HFF-Myc (cell line): ENCODE data around the gene ZNF26.

Source experiments
- DNase-seq: peaks from one replicate; pipeline ENCODE4 v3.0.0-alpha.2; 2011; ENCODE audit warnings: low read depth; ENCODE audit errors: extremely low read depth
- H3K4me3 ChIP-seq: replicated peaks from 2 replicates; pipeline ENCODE4 v1.5.1; 2011; ENCODE audit warnings: low read depth, mild to moderate bottlenecking, control low read depth, low read length
- CTCF ChIP-seq: IDR thresholded peaks from 2 replicates; pipeline ENCODE4 v1.5.1; 2012; ENCODE audit warnings: mild to moderate bottlenecking, low read depth, low read length, control low read depth; ENCODE audit errors: missing control alignments

Gene ZNF26

DNA sequence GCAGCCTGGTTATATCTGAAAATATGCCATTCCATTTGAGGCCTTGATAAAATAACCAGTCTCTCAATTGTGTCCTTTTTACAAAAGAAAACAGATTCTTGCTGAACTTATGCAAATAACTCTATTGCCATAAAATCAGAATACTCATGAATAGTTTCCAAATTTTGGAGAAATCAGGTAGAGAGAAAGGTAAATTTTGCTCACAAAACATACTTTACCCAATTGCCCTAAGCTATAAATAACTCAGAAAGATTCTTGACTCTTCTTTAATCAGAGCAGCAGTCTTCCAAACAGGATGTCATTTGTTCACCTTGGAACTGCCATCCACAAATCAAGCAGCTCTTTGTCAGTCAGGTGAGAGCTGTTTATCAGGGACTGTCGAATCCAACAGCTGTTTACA is 12.6 kb downstream of the ZNF26 start:
- H3K4me3 ChIP-seq = no peak overlapping the region
- no peak for TF ChIP-seq CTCF
- no peak for DNase-seq

GRCh38 chr12:133010657-133011297 is 24.6 kb downstream of the ZNF26 start:
- no peak for DNase-seq
- no peak overlapping the region for H3K4me3 ChIP-seq
- no peak for TF ChIP-seq CTCF

GRCh38 chr12:133023566-133023965 is 37.4 kb downstream of the ZNF26 start:
- no peak for TF ChIP-seq CTCF
- no peak for DNase-seq
- H3K4me3 ChIP-seq = no peak overlapping the region

GRCh38 chr12:133026996-133027395 is 40.8 kb downstream of the ZNF26 start:
- no peak for DNase-seq
- TF ChIP-seq CTCF = no peak
- H3K4me3 ChIP-seq = no peak overlapping the region

DNA sequence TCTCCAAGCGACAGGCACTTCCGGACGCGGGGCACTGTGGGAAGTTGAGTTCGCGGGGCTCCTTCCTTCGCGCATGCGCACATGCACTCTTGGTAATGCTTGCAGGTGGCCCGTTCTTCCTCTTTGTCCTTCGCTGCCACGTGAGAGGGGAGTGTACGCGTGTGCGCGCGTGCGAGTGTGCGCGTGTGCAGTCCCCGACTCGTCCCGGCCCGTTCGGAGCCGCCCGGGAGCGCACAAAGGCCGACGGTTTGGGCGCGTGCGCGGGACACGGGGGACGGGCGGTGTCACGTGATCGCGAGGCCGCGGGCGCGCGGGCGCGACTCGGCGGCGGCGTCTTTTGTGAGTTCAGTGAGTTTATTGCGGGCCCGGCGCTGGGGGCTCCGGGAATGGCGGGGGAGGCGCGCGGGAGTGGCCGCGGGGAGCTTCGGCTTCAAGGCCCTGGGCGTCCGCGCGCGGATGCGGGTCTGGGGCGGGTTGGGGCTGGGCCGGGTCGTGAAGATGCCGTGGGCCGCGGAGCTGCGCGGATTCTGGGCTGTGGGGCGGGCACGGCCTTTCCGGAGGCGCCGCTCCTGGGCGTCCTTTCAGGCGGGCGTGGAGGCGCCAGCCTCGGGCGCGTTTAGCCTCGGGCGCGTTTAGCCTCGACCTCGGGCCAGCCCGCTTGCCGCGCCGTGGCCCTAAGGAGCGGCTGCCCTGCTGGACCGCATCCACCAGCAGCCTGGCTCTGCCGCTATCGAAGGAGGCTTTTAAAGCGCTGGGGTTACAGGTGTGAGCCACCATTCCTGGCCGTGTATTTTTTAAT is 51.2 kb downstream of the ZNF26 start, which contains the start of gene ZNF84:
Gene ZNF84 (plus strand): TSS at position 303 of the 799 bp plus-strand sequence. CDS start 3,959 bp downstream, outside the sequence.
- no peak for TF ChIP-seq CTCF
- H3K4me3 ChIP-seq = peak within 1 kb of the TSS; percentile 66
- peak; percentile 94 for DNase-seq

DNA sequence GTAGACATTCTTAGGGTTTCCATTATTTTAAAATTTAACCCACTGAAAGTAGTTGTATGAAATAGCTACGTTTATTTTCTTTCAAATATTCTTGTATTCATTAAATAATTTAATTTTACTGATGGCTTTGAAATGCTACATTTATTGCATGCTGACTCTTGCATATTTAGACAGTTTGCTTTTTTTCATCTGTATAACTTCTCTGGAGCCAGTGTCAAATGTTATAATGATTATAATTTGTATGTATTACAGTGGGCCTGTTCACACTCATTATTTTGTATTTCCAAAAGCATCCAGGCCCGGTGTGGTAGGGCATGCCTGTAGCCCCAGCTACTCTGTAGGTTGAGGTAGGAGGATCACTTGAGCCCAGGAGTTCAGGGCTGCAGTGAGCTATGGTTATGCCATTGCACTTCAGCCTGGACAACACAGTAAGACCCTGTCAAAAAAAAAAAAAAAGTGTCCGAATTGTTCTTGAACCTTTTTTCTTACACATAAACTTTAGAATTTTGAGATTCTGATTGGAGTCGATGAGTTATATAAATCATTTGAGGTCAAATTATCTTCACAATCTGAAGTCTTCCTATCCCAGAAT is 52.0 kb downstream of the ZNF26 start:
- DNase-seq = no peak
- peak overlapping the region; percentile 66 for H3K4me3 ChIP-seq
- TF ChIP-seq CTCF = no peak
